Measurements from ENCODE around the gene SDK1.

SDK1 gene

DNA sequence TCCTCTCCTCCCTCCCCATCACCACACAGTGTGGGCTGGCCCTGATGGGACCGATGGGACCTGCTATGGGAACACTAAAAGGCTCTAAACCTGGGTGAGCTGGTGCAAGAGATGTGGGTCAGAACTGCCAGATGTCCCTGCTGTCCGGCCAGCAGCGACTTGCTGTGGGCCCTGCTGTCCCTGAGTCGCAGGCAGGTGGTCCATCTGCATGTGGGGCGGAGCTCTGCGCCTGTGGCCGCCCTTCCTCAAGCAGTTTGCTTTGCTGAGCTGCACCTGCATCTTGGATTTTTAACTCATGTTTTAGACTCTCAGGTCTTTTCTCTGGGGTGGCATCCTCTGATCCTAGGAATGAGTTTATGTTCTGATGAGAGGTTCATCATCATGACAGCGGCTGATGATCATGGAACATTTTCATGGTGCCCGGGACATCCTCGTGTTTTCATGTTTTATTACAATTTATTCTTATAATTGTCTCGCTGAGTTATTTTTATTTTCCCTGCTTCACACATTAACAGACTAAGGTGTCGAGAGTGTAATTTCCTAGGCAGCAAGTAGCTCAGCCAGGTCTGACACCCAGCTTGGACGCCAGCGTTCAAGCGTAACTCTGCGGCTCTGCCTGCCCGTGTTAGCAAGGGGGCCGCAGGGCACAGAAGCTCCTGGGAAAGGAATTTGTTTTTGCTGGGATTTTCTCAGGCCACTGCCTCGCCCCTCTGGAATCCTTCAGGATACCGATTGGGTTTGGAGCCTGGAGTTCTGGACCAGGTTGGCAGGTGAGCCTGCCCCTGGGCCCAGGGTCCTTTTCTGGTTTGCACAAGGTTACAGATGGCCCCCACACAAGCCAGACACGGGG, 765.8 kb downstream of the SDK1 start:
- no peak for TF ChIP-seq EZH2phosphoT487 (IDR thresholded peaks at IDR 0.05; ENCODE audit: borderline replicate concordance, low read length)
- TF ChIP-seq, protein P1, sequence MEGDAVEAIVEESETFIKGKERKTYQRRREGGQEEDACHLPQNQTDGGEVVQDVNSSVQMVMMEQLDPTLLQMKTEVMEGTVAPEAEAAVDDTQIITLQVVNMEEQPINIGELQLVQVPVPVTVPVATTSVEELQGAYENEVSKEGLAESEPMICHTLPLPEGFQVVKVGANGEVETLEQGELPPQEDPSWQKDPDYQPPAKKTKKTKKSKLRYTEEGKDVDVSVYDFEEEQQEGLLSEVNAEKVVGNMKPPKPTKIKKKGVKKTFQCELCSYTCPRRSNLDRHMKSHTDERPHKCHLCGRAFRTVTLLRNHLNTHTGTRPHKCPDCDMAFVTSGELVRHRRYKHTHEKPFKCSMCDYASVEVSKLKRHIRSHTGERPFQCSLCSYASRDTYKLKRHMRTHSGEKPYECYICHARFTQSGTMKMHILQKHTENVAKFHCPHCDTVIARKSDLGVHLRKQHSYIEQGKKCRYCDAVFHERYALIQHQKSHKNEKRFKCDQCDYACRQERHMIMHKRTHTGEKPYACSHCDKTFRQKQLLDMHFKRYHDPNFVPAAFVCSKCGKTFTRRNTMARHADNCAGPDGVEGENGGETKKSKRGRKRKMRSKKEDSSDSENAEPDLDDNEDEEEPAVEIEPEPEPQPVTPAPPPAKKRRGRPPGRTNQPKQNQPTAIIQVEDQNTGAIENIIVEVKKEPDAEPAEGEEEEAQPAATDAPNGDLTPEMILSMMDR (IDR thresholded peaks at IDR 0.05; ENCODE audit: low read depth, low read length, poor library complexity, severe bottlenecking) = no peak
- Histone ChIP-seq H3K27ac (ENCODE audit: low read depth, low read length) (no peak overlapping the region), H3K27me3 (ENCODE audit: control insufficient read depth, low read length) (no peaks in the 10 kb centered on the region), H3F3A (ENCODE audit: control insufficient read depth, insufficient read depth) (no peaks in the 10 kb centered on the region), H3K4me3 (ENCODE audit: low read length) (no peak overlapping the region), H3K36me3 (ENCODE audit: control insufficient read depth, low read length) (no peaks in the 10 kb centered on the region), H3K79me2 (ENCODE audit: control insufficient read depth, low read length) (no peaks in the 10 kb centered on the region), H4K20me1 (ENCODE audit: control insufficient read depth, insufficient read depth, low read depth, low read length) (no peaks in the 10 kb centered on the region), H3K4me2 (ENCODE audit: low read length) (no peak overlapping the region), H3K4me1 (ENCODE audit: control insufficient read depth, low read length) (no peaks in the 10 kb centered on the region), H3K9me3 (ENCODE audit: control insufficient read depth, insufficient read depth, low read length) (peaks cover 7% of the 10 kb centered on the region; the same call in 1 of the 2 replicates), H3K9me2 (replicated peaks; ENCODE audit: control insufficient read depth, low read length) (no peaks in the 10 kb centered on the region)

- no peaks in the 10 kb centered on the region for H3K27me3 ChIP-seq (ENCODE audit: control insufficient read depth, low read length)
- no peaks in the 10 kb centered on the region for H3K36me3 ChIP-seq (ENCODE audit: control insufficient read depth, low read length)
- H3K9me3 ChIP-seq (ENCODE audit: control insufficient read depth, insufficient read depth, low read length) = peaks cover 7% of the 10 kb centered on the region; the same call in 1 of the 2 replicates
- no peaks in the 10 kb centered on the region for H3K79me2 ChIP-seq (ENCODE audit: control insufficient read depth, low read length)
- no peaks in the 10 kb centered on the region for H3F3A ChIP-seq (ENCODE audit: control insufficient read depth, insufficient read depth)
- no peaks in the 10 kb centered on the region for H3K4me1 ChIP-seq (ENCODE audit: control insufficient read depth, low read length)
- H4K20me1 ChIP-seq (ENCODE audit: control insufficient read depth, insufficient read depth, low read depth, low read length) = no peaks in the 10 kb centered on the region
- no peak overlapping the region for H3K4me3 ChIP-seq (ENCODE audit: low read length)
- no peak overlapping the region for H3K4me2 ChIP-seq (ENCODE audit: low read length)
- TF ChIP-seq EZH2phosphoT487 (IDR thresholded peaks at IDR 0.05; ENCODE audit: borderline replicate concordance, low read length) = no peak
- TF ChIP-seq, protein P1 (IDR thresholded peaks at IDR 0.05; ENCODE audit: low read depth, low read length, poor library complexity, severe bottlenecking) = no peak
- H3K9me2 ChIP-seq (replicated peaks; ENCODE audit: control insufficient read depth, low read length) = no peaks in the 10 kb centered on the region
- H3K27ac ChIP-seq (ENCODE audit: low read depth, low read length) = no peak overlapping the region
Observed at GRCh38 chr7:4067476-4067760, 766.4 kb downstream of the SDK1 start.

- no peaks in the 10 kb centered on the region for H3F3A ChIP-seq (ENCODE audit: control insufficient read depth, insufficient read depth)
- no peak overlapping the region for H3K4me2 ChIP-seq (ENCODE audit: low read length)
- no peak for TF ChIP-seq EZH2phosphoT487 (IDR thresholded peaks at IDR 0.05; ENCODE audit: borderline replicate concordance, low read length)
- TF ChIP-seq, protein P1 (IDR thresholded peaks at IDR 0.05; ENCODE audit: low read depth, low read length, poor library complexity, severe bottlenecking) = no peak
- H3K79me2 ChIP-seq (ENCODE audit: control insufficient read depth, low read length) = no peaks in the 10 kb centered on the region
- H3K9me2 ChIP-seq (replicated peaks; ENCODE audit: control insufficient read depth, low read length) = no peaks in the 10 kb centered on the region
- no peaks in the 10 kb centered on the region for H4K20me1 ChIP-seq (ENCODE audit: control insufficient read depth, insufficient read depth, low read depth, low read length)
- H3K36me3 ChIP-seq (ENCODE audit: control insufficient read depth, low read length) = no peaks in the 10 kb centered on the region
- H3K9me3 ChIP-seq (ENCODE audit: control insufficient read depth, insufficient read depth, low read length) = peaks cover 7% of the 10 kb centered on the region; the same call in 1 of the 2 replicates
- no peak overlapping the region for H3K4me3 ChIP-seq (ENCODE audit: low read length)
- no peaks in the 10 kb centered on the region for H3K27me3 ChIP-seq (ENCODE audit: control insufficient read depth, low read length)
- H3K27ac ChIP-seq (ENCODE audit: low read depth, low read length) = no peak overlapping the region
- H3K4me1 ChIP-seq (ENCODE audit: control insufficient read depth, low read length) = no peaks in the 10 kb centered on the region
Observed at GRCh38 chr7:4067874-4068273, 766.8 kb downstream of the SDK1 start.

Measured in DOHH2 (cell line).